ENCODE results near the gene HBG2.
"Not testable (repeated sequence)": the region's sequence is repeated elsewhere in the genome, so short reads cannot be mapped to it uniquely, and the experiment has no call there.

Gene HBG2

GRCh38 chr11:5254646-5255413, at the start of gene HBG2:
Gene HBG2, minus strand, starts transcription at chr11:5254781. Its CDS starts 53 bp downstream, at chr11:5254728.
- not testable (repeated sequence) for DNase-seq

- peak; percentile 21 for DNase-seq
Measured at GRCh38 chr11:5304046-5304445, 49.5 kb upstream of the HBG2 start.

- DNase-seq = no peak
Measured at GRCh38 chr11:5303626-5304025, 49.0 kb upstream of the HBG2 start.

GRCh38 chr11:5301846-5302245, 47.3 kb upstream of the HBG2 start, which contains the start of gene OR51B4:
Gene OR51B4, minus strand, starts transcription at chr11:5301946. Its CDS starts 0 bp downstream, at chr11:5301946.
- no peak for DNase-seq

GRCh38 chr11:5300251-5300650, 45.7 kb upstream of the HBG2 start:
- DNase-seq = no peak

- DNase-seq = no peak
Measured at GRCh38 chr11:5298451-5298850, 43.9 kb upstream of the HBG2 start.

GRCh38 chr11:5297721-5298323, 43.2 kb upstream of the HBG2 start:
- no peak for DNase-seq

- not testable (repeated sequence) for DNase-seq
Measured at GRCh38 chr11:5294342-5294995, 39.9 kb upstream of the HBG2 start.

- DNase-seq = peak; percentile 8
Measured at GRCh38 chr11:5293028-5293427, 38.4 kb upstream of the HBG2 start.

GRCh38 chr11:5291207-5291838, 36.7 kb upstream of the HBG2 start:
- peak; percentile 21 for DNase-seq

GRCh38 chr11:5290106-5290505, 35.5 kb upstream of the HBG2 start:
- no peak for DNase-seq

- peak; percentile 20 for DNase-seq
Measured at GRCh38 chr11:5289696-5290095, 35.1 kb upstream of the HBG2 start.

- DNase-seq = peak; percentile 37
Measured at GRCh38 chr11:5288906-5289550, 34.4 kb upstream of the HBG2 start.

GRCh38 chr11:5288108-5288905, 33.7 kb upstream of the HBG2 start:
- DNase-seq = no peak

GRCh38 chr11:5286901-5287300, 32.3 kb upstream of the HBG2 start:
- no peak for DNase-seq

GRCh38 chr11:5286351-5286750, 31.8 kb upstream of the HBG2 start:
- DNase-seq = no peak

- DNase-seq = no peak
Measured at GRCh38 chr11:5285703-5286340, 31.2 kb upstream of the HBG2 start.

- DNase-seq = no peak
Measured at GRCh38 chr11:5284637-5285036, 30.1 kb upstream of the HBG2 start.

GRCh38 chr11:5283882-5284281, 29.3 kb upstream of the HBG2 start:
- DNase-seq = no peak

- DNase-seq = no peak
Measured at GRCh38 chr11:5283086-5283485, 28.5 kb upstream of the HBG2 start.

- no peak for DNase-seq
Measured at GRCh38 chr11:5282628-5283027, 28.0 kb upstream of the HBG2 start.

- no peak for DNase-seq
Measured at GRCh38 chr11:5281596-5281995, 27.0 kb upstream of the HBG2 start.

Measured in fibroblast of skin of right biceps (primary cell).